DOHH2 (cell line): Measurements from ENCODE around the gene ALG2.

ENCODE experiments used
- CTCF ChIP-seq: fragments of 200-600 bp; sonication (generic); IDR thresholded peaks from one replicate; pipeline ENCODE4 v1.5.1; 2014; ENCODE audit warnings: antibody characterized with exemption, mild to moderate bottlenecking, low read depth, low read length; ENCODE audit not compliant: poor library complexity, severe bottlenecking
- EZH2phosphoT487 ChIP-seq: fragments of 200-600 bp; sonication (generic); IDR thresholded peaks from 2 replicates; pipeline ENCODE4 v1.6.1; 2017; ENCODE audit warnings: borderline replicate concordance, mild to moderate bottlenecking, antibody characterized with exemption, low read length, moderate library complexity, mixed read lengths

DNA sequence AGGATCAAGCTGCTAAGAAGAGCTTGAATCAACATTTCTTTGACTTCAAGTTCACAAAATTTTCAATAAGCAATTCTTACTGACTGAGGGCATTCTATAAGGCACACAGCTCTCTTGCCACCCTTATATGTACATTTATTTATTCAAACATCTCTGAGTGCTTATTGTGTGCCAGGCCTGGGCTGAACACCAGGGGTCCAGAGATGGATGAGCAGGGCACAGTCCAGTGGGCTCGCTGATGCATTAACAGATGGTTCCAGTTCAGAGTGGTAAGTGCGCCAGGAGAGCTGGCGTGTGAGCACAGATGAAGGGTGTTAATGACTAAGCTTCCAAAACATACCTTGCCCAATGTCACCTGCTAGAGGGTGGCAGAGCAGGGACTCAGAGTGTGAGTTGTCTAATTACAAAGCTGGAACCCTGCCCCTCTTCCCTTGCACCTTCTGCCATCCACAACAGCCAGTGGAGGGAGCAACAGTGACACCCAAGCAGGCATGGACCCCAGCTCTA lies 24.6 kb downstream of the ALG2 start:
- no peak for TF ChIP-seq CTCF
- no peak for TF ChIP-seq EZH2phosphoT487
